RWPE2 (cell line): ENCODE results near the gene LARP4B.

ENCODE experiments used
- ATAC-seq: fragments of 200-7000 bp; cut with Tn5 transposase; 3 replicates; pipeline ENCODE4 v1.9.1; 2021; ENCODE audit warnings: low read depth
- DNase-seq: peaks from one replicate; pipeline ENCODE4 v3.0.0-alpha.2; 2020; ENCODE audit warnings: low spot score
- H3K27ac ChIP-seq: fragments of 450-650 bp; 2 replicates; pipeline ENCODE4 v1.5.1; 2017; ENCODE audit warnings: mild to moderate bottlenecking; ENCODE audit not compliant: poor library complexity, severe bottlenecking
- H3K27me3 ChIP-seq: fragments of 250-450 bp; sonication (Bioruptor Pico); 2 replicates; pipeline ENCODE4 v1.5.1; 2021; ENCODE audit warnings: mild to moderate bottlenecking, moderate library complexity; ENCODE audit not compliant: insufficient read depth, poor library complexity, severe bottlenecking
- H3K36me3 ChIP-seq: fragments of 250-450 bp; sonication (Bioruptor Pico); 2 replicates; pipeline ENCODE4 v1.5.1; 2020; ENCODE audit warnings: low read depth, mild to moderate bottlenecking, moderate library complexity
- H3K4me1 ChIP-seq: fragments of 250-450 bp; sonication (Bioruptor Pico); 2 replicates; pipeline ENCODE4 v1.5.1; 2021; ENCODE audit warnings: mild to moderate bottlenecking, moderate library complexity; ENCODE audit not compliant: insufficient read depth, poor library complexity, severe bottlenecking
- H3K4me3 ChIP-seq: fragments of 250-450 bp; sonication (Bioruptor Pico); 2 replicates; pipeline ENCODE4 v1.5.1; 2021; ENCODE audit warnings: mild to moderate bottlenecking, moderate library complexity; ENCODE audit not compliant: severe bottlenecking
- H3K9me3 ChIP-seq: fragments of 250-450 bp; sonication (Bioruptor Pico); 2 replicates; pipeline ENCODE4 v1.5.1; 2021; ENCODE audit warnings: mild to moderate bottlenecking, moderate library complexity; ENCODE audit not compliant: severe bottlenecking
- CTCF ChIP-seq: fragments of 450-650 bp; IDR thresholded peaks from one replicate; pipeline ENCODE4 v1.5.1; 2017; ENCODE audit warnings: mild to moderate bottlenecking, moderate library complexity; ENCODE audit not compliant: poor library complexity, severe bottlenecking

The LARP4B gene

GRCh38 chr10:931326-932318 is at the start of gene LARP4B:
Gene LARP4B (minus strand): TSS chr10:931705. CDS start chr10:885721, 45,984 bp downstream.
- peak within 1 kb of the TSS; percentile 85 for H3K27ac ChIP-seq
- peak; percentile 91 for DNase-seq
- H3K9me3 ChIP-seq: no peaks in the 10 kb centered on the region
- no peak for TF ChIP-seq CTCF
- peaks cover 18% of the 10 kb centered on the region for H3K36me3 ChIP-seq
- H3K4me3 ChIP-seq: peak within 1 kb of the TSS; percentile 94
- peaks cover 7% of the 10 kb centered on the region for H3K4me1 ChIP-seq
- peak; percentile 95 for ATAC-seq
- no peaks in the 10 kb centered on the region for H3K27me3 ChIP-seq

- ATAC-seq (no peak), DNase-seq (no peak)
- Histone ChIP-seq H3K27ac (no peak overlapping the region), H3K4me3 (no peak overlapping the region), H3K4me1 (no peaks in the 10 kb centered on the region), H3K36me3 (no peaks in the 10 kb centered on the region), H3K27me3 (no peaks in the 10 kb centered on the region), H3K9me3 (peaks cover 6% of the 10 kb centered on the region)
- TF ChIP-seq CTCF: no peak
Observed at GRCh38 chr10:980468-981093, 49.1 kb upstream of the LARP4B start.

GRCh38 chr10:978826-979421 is 47.4 kb upstream of the LARP4B start:
- ATAC-seq (no peak), DNase-seq (no peak)
- Histone ChIP-seq H3K27ac (no peak overlapping the region), H3K36me3 (no peaks in the 10 kb centered on the region), H3K4me3 (no peak overlapping the region), H3K9me3 (peaks cover 6% of the 10 kb centered on the region), H3K27me3 (no peaks in the 10 kb centered on the region), H3K4me1 (no peaks in the 10 kb centered on the region)
- TF ChIP-seq CTCF: no peak

GRCh38 chr10:976316-976715 is 44.8 kb upstream of the LARP4B start:
- TF ChIP-seq CTCF: no peak
- no peaks in the 10 kb centered on the region for H3K36me3 ChIP-seq
- peaks cover 6% of the 10 kb centered on the region for H3K9me3 ChIP-seq
- H3K4me1 ChIP-seq: no peaks in the 10 kb centered on the region
- H3K27me3 ChIP-seq: no peaks in the 10 kb centered on the region
- H3K27ac ChIP-seq: no peak overlapping the region
- H3K4me3 ChIP-seq: no peak overlapping the region
- no peak for ATAC-seq
- DNase-seq: no peak
